ENCODE data around the gene CHI3L1. TPM values are rescaled to one million over a fixed set of nuclear protein-coding genes. Genes with fewer than 3 reads are reported as not detected.
"Not testable (repeated sequence)": the region's sequence is repeated elsewhere in the genome, so short reads cannot be mapped to it uniquely, and the experiment has no call there.

Gene CHI3L1
- polyA plus RNA-seq (2012; rRNA removed): not detected in 2 replicates
- polyA plus RNA-seq (2012; cell fraction: cytosol; rRNA removed): not detected in 2 replicates
- 0.02 TPM in 1 of 2 replicates, not detected in the other for polyA plus RNA-seq (2012; cell fraction: nucleus; rRNA removed)

- no peaks in the 10 kb centered on the region for H3K27me3 ChIP-seq (ENCODE audit: insufficient read depth)
- peaks cover 0 to 13% of the 10 kb centered on the region in 2 experiments; a peak in 1 of 4 replicates for H3K4me1 ChIP-seq (ENCODE audit: control insufficient read depth in 1 of 2, insufficient read depth in 2 of 2, low read depth in 1 of 2, low read length in 1 of 2)
- H3K9me3 ChIP-seq: no peaks in the 10 kb centered on the region
- no peak for DNase-seq
- H3K4me2 ChIP-seq: no peak within 1 kb of the TSS
- H3K9ac ChIP-seq: no peak within 1 kb of the TSS
- POLR2A ChIA-PET: no interaction called here
- no peak within 1 kb of the TSS for H3K27ac ChIP-seq (ENCODE audit: low read depth in 2 of 2, low read length in 1 of 2)
- no peaks in the 10 kb centered on the region for H3K9me2 ChIP-seq
- no peaks in the 10 kb centered on the region for H3K36me3 ChIP-seq (replicated peaks in 1 of 2; ENCODE audit: control insufficient read depth in 1 of 2, insufficient read depth in 2 of 2, low read length in 1 of 2)
- 72% methylated on average over 14 of the region's 14 CpGs for WGBS (ENCODE audit: low lambda C conversion rate)
- H2AFZ ChIP-seq (ENCODE audit: low read depth): no peak within 1 kb of the TSS
- H3K4me3 ChIP-seq (ENCODE audit: low read depth in 2 of 2, low read length in 1 of 2): no peak within 1 kb of the TSS
- CTCF ChIA-PET: interaction anchor here (1.5 to 1.6 kb wide), 2 partner anchors 10 to 68 kb away, joined by 4 to 8 read pairs; no protein-coding TSS in a partner anchor
- H3K79me2 ChIP-seq (ENCODE audit: insufficient read depth): no peaks in the 10 kb centered on the region
- no peaks in the 10 kb centered on the region for H4K20me1 ChIP-seq (ENCODE audit: insufficient read depth)
- TF ChIP-seq EZH2phosphoT487 (IDR thresholded peaks at IDR 0.05; ENCODE audit: borderline replicate concordance, low read depth) (no peak), MEF2A (IDR thresholded peaks at IDR 0.05; ENCODE audit: borderline replicate concordance, low read depth) (no peak), USF1 (IDR thresholded peaks at IDR 0.05; ENCODE audit: borderline replicate concordance, low read depth) (no peak), CHD2 (IDR thresholded peaks at IDR 0.05; ENCODE audit: low read length, partially characterized antibody) (no peak), MXI1 (IDR thresholded peaks at IDR 0.05; ENCODE audit: low read depth, low read length) (no peak)
- no peaks in the 10 kb centered on the region for H3F3A ChIP-seq (replicated peaks; ENCODE audit: insufficient read depth)
Observed at GRCh38 chr1:203186446-203187303, at the start of gene CHI3L1. TSS of gene CHI3L1 (minus strand) at chr1:203186704. CDS start at chr1:203186623, 81 bp downstream.

GRCh38 chr1:203234901-203235300, 48.4 kb upstream of the CHI3L1 start:
- H3K79me2 ChIP-seq (ENCODE audit: insufficient read depth); H3K4me1 ChIP-seq (ENCODE audit: control insufficient read depth in 1 of 2, insufficient read depth in 2 of 2, low read depth in 1 of 2, low read length in 1 of 2); POLR2A ChIA-PET; H3K9me3 ChIP-seq; H3K36me3 ChIP-seq (replicated peaks in 1 of 2; ENCODE audit: control insufficient read depth in 1 of 2, insufficient read depth in 2 of 2, low read length in 1 of 2); H3K4me3 ChIP-seq (ENCODE audit: low read depth in 2 of 2, low read length in 1 of 2); H2AFZ ChIP-seq (ENCODE audit: low read depth); H3K9ac ChIP-seq; H4K20me1 ChIP-seq (ENCODE audit: insufficient read depth); DNase-seq; H3K4me2 ChIP-seq; H3K27ac ChIP-seq (ENCODE audit: low read depth in 2 of 2, low read length in 1 of 2); H3K9me2 ChIP-seq; H3F3A ChIP-seq (replicated peaks; ENCODE audit: insufficient read depth): not testable (repeated sequence)
- H3K27me3 ChIP-seq (ENCODE audit: insufficient read depth): peaks cover 11% of the 10 kb centered on the region; the same call in 1 of the 2 replicates
- 63% methylated on average over 7 of the region's 7 CpGs for WGBS (ENCODE audit: low lambda C conversion rate)
- CTCF ChIA-PET: interaction anchor here (1.3 to 4.9 kb wide), 3 partner anchors 18 to 196 kb away, joined by 3 to 28 read pairs (median 6); no protein-coding TSS in a partner anchor

GRCh38 chr1:203229471-203230135, 43.1 kb upstream of the CHI3L1 start, which contains the start of gene CHIT1:
TSS of gene CHIT1 (minus strand) at chr1:203229673. CDS start at chr1:203229636, 37 bp downstream.
- H3K4me2 ChIP-seq: no peak within 1 kb of the TSS
- 64% methylated on average over 6 of the region's 7 CpGs for WGBS (ENCODE audit: low lambda C conversion rate)
- DNase-seq: no peak
- no peaks in the 10 kb centered on the region for H3K9me2 ChIP-seq
- no peaks in the 10 kb centered on the region for H3F3A ChIP-seq (replicated peaks; ENCODE audit: insufficient read depth)
- H3K36me3 ChIP-seq (replicated peaks in 1 of 2; ENCODE audit: control insufficient read depth in 1 of 2, insufficient read depth in 2 of 2, low read length in 1 of 2): no peaks in the 10 kb centered on the region
- no peak within 1 kb of the TSS for H3K9ac ChIP-seq
- no peak within 1 kb of the TSS for H3K27ac ChIP-seq (ENCODE audit: low read depth in 2 of 2, low read length in 1 of 2)
- H2AFZ ChIP-seq (ENCODE audit: low read depth): no peak within 1 kb of the TSS
- H3K79me2 ChIP-seq (ENCODE audit: insufficient read depth): no peaks in the 10 kb centered on the region
- no peaks in the 10 kb centered on the region for H3K9me3 ChIP-seq
- no peaks in the 10 kb centered on the region for H4K20me1 ChIP-seq (ENCODE audit: insufficient read depth)
- no peak within 1 kb of the TSS for H3K4me3 ChIP-seq (ENCODE audit: low read depth in 2 of 2, low read length in 1 of 2)
- no peaks in the 10 kb centered on the region for H3K4me1 ChIP-seq (ENCODE audit: control insufficient read depth in 1 of 2, insufficient read depth in 2 of 2, low read depth in 1 of 2, low read length in 1 of 2)
- POLR2A ChIA-PET: no interaction called here
- CTCF ChIA-PET: interaction anchor here (0.9 to 1.7 kb wide), 2 partner anchors 13 to 190 kb away, joined by 3 to 4 read pairs; no protein-coding TSS in a partner anchor
- peaks cover 38% of the 10 kb centered on the region for H3K27me3 ChIP-seq (ENCODE audit: insufficient read depth)
- no peak for TF ChIP-seq EP300 (IDR thresholded peaks at IDR 0.05; ENCODE audit: borderline replicate concordance in 1 of 2, low read depth in 1 of 2, low read length in 1 of 2)
- no peak for TF ChIP-seq GATA2 (CRISPR knock-in tag; IDR thresholded peaks at IDR 0.05)
- TF ChIP-seq TCF12 (IDR thresholded peaks at IDR 0.05): no peak
- no peak for TF ChIP-seq RAD21 (IDR thresholded peaks at IDR 0.05; ENCODE audit: low read length)
- no peak for TF ChIP-seq ZBTB33 (IDR thresholded peaks at IDR 0.05; ENCODE audit: borderline replicate concordance, low read depth)
- TF ChIP-seq POLR2AphosphoS5 (IDR thresholded peaks at IDR 0.05; ENCODE audit: low read depth, low read length): no peak
- TF ChIP-seq USF2 (IDR thresholded peaks at IDR 0.05; ENCODE audit: borderline replicate concordance, low read depth, low read length): no peak
- TF ChIP-seq RCOR1 (IDR thresholded peaks at IDR 0.05; ENCODE audit: low read length): no peak
- no peak for TF ChIP-seq YY1 (IDR thresholded peaks at IDR 0.05; ENCODE audit: low read depth)
- TF ChIP-seq ELF1 (IDR thresholded peaks at IDR 0.05): no peak
- TF ChIP-seq TEAD4 (IDR thresholded peaks at IDR 0.05; ENCODE audit: borderline replicate concordance, insufficient read depth): no peak
- TF ChIP-seq NFIC (IDR thresholded peaks at IDR 0.05; ENCODE audit: borderline replicate concordance): no peak

Data from SK-N-SH (cell line).